ENCODE results near the gene TMPRSS15.

DNA sequence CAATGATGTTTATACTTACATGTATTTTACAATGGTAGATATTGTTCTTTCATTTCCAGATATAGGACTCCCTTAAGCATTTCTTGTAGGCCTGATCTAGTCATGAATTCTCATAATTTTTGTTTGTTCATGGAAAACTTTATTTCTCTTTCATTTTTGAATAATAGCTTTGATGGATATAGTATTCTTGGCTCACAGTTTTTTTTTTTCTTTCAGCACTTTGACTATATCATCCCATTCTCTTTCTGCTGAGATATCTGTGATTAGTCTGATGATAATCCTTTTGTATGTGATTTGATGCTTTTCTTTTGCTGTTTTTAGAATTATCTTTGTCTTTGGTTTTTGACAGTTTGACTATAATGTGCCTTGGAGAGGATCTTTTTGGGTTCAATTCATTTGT lies 183.1 kb downstream of the TMPRSS15 start:
- TF ChIP-seq, protein P1, sequence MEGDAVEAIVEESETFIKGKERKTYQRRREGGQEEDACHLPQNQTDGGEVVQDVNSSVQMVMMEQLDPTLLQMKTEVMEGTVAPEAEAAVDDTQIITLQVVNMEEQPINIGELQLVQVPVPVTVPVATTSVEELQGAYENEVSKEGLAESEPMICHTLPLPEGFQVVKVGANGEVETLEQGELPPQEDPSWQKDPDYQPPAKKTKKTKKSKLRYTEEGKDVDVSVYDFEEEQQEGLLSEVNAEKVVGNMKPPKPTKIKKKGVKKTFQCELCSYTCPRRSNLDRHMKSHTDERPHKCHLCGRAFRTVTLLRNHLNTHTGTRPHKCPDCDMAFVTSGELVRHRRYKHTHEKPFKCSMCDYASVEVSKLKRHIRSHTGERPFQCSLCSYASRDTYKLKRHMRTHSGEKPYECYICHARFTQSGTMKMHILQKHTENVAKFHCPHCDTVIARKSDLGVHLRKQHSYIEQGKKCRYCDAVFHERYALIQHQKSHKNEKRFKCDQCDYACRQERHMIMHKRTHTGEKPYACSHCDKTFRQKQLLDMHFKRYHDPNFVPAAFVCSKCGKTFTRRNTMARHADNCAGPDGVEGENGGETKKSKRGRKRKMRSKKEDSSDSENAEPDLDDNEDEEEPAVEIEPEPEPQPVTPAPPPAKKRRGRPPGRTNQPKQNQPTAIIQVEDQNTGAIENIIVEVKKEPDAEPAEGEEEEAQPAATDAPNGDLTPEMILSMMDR (IDR thresholded peaks at IDR 0.05) = no peak
- TF ChIP-seq POLR2A (IDR thresholded peaks at IDR 0.05) = no peak
